NCI-H187 (cell line): Measurements from ENCODE around the gene MAML3.

Source experiments
- DNase-seq, 2 experiments: peaks; one replicate each; lab custom pipeline; 2025; lab: John Stamatoyannopoulos, UW

The MAML3 gene

DNA sequence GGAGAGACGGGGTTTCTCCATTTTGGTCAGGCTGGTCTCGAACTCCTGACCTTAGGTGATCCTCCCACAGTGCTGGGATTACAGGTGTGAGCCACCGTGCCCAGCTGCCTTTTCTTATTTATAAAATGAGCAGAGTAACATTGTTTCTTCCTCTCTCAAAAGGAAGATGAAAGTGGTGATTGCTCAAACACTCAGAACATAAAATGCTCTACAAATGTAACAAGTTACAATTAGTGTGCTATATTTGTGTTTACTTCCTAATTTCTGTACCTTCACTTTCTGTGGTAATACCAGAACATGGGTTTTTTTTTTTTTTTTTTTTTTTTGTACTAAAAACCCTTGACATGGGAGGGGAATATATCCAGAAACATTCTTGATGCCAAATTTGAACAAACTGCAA is 290.5 kb downstream of the MAML3 start:
- no peak for DNase-seq

DNA sequence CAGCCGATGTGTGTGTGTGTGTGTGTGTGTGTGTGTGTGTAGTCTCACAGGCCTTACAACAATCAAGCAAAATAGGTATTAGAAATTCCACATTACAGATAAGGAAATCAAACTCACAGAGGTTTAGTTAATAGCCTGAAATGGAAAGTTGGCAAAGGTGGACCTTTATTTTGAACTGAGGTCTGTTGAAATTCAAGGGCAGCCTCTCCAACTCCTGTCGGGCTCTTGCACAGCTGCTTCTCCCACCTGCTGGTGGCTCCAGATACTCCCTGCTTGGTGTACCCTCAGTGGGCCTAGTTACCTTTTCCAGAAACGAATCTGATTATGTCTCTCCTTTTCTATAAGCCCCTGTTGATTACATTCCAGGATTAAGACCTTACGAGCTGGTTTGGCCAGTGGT is 292.5 kb downstream of the MAML3 start:
- DNase-seq = no peak

DNA sequence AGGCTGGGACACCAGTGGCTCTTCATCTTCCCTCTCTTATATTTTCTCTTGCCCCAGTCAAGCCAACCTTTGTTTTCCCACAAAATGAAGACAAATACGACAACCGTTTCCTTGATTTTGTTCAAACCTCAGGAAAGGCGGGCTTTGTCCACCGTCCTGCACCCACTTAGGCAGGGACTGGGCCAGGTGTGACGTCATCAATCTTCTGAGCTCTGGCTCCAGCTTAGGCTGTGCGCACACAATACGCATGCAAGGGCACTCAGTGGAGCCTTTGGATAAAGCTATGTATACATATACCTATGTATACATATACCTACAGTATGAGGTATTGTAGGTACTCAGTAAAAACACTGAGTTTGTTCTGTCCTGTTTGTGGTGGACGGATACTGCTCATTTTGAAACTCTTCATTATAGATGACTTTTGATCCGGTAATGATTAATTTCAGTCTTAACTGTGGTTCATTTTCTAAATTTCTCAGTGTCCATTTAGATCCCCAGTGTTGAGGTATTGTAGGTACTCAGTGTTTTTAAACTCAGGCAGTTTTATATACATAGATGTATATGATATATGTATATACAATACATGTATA is 293.5 kb downstream of the MAML3 start:
- no peak for DNase-seq

DNA sequence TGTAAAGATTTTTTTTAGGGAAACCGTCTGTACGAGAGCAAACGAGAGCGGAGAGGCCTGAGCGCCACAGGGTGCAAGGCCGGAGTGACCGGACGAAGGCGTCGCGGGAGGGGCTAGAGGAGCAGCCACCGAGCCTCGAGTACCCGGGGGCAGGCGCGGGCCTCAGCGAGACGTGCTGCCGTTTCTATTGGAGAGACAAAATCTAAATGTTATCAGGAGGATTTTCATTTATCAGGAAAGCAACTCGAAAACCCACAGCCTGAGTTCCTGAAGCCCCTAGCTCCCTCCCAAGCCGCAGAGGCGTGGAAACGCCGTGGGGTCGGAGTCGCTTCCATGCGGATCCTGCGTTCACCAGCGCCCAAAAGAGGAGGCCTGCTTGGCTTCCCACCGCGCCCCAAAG is 294.1 kb downstream of the MAML3 start:
- no peak for DNase-seq

DNA sequence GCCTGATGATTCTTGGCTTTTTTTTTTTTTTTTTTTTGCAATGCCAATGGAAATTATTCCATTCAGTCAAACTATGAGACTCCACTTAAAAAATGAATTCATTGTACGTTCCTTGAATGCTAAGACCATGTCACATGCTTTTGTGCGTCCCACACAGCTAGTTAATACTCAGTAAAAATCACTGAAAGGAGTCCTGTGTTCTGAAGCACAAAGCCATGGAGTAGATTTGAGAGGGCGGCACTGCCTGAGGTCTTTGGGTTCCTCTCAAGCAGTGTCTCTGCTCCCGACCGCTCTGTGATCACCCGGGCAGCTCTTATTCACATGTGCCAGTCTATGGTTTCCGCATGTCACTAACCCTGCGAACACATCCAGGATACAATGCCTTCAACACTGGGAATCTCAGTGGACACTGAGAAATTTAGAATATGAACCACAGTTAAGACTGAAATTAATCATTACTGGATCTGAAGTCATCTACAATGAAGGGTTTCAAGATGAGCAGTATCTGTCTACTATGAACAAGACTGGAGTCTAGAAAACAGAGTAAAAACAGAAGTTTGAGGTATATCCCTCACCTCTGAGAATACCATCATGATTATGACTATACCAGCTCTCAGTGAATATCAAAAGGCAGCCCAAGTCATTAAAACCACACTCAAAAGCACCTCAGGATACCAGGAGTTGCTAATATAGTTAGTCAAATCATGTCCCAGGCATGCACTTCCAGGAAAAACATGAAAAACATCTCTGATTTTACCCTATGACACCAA is 295.4 kb downstream of the MAML3 start:
- no peak for DNase-seq

DNA sequence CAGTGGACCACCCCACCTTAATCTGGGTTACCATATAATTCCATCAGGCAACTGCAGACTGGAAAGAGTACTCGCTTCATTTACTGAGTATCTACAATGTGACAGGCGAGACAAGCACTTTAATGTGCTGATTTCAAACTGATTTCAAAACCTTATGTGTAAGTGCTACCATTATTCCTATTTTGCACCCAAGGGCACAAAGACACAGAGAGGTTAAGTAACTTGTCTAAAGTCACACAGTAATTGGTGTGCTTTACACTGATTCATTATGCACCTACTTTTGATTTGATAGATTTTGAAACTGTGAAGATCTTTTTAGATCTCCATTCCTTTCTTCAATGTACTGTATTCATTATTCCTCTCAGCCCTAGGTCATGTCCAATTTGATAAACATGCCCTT is 296.0 kb downstream of the MAML3 start:
- no peak for DNase-seq

DNA sequence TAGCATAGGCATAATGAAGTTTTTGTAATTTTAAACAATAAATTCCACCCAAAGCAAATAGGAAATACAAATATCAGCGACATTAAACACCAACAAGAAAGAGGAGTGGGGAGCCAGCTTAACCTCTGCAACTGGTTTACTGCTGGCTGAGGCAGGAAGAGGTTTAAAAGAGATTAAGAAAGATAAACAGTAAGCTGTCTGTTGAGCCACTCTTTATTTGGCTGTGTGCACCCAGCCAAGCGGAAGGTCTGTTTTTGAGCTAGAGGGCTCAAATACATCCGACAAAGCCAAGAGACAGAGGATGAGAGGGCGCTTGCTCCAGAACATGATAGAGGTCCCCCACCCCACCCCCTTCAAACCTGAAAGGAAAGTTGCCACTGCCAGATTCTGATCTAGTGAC is 297.0 kb downstream of the MAML3 start:
- no peak for DNase-seq

DNA sequence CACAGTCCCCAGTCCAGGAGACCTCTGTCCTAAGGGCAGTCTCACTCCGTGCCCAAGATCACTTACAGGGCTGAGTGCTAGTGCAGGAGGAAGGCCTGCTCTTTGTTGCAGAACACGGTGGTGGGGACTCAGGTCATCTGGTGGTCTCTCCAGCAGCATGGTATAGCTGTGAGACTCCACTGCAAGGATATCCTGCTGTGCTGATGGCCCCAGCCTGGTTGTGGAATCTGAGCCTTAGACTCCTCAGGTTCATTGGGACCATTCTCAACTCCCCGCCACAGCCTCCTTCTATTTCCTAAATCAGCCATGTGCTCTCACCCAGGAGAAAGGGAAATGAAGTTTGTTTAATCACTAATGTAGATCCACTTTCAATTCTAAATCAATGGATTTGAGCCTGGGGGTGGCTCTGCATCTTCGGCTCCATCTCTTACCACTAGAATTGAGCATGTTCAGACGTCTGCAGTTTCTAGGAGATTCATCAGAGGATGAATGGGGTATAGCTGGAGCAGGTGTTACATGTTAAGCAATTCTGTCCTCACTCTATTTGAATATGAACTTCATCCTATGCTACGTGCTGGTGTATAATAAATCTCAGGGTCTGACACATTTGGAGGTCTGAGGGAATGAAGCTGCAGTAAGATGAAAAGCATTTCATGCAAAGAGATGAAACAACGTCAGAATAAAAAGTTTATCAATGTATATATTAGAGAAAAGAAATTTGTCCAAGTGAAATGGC is 299.1 kb downstream of the MAML3 start:
- DNase-seq = no peak

DNA sequence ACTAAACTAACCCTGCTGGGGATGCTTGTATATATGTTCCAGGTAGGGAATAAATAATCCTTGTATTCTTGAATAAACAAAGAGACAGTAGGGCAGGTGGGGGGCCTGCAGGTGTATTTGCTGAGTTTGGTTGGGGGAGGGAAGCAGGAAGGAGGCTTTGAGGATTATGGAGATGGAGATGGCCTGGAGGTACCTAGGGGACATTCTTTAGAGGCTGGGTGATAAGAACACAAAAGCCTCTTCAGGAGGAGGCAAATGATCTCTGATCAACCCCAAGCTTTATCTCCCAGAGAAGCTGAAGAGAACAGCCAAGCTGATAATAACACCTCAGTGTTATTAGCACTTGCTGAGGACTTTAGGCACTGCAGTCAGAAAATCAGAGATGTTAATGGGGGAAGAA is 300.7 kb downstream of the MAML3 start:
- no peak for DNase-seq

DNA sequence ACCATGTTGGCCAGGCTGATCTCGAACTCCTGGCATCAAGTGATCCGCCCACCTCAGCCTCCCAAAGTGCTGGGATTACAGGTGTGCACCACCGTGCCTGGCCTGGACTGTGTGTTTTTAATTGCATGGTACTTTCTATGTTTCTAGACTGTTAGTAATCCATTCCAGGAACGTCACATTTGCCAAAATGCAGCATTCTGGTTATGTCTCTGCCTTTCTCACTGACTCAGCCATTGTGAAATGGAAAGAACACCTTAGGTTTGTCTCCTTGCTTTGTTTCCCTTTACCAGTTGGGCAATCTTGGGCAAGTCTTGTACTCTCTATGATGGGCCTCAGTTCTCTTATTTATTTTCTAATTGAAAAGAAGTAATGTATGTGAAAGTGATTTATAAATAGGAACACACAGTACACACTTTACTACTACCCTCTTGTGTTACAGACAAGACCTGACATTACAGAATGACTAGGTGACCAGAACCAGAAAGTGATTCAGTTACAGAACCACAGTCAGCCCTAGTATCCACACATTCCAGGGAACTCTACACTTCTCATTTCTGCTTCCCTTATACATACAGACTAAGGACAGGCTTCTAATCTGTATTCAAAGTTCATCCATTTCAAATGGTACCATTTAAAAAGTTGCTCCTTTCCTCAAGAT is 301.2 kb downstream of the MAML3 start:
- DNase-seq = no peak

DNA sequence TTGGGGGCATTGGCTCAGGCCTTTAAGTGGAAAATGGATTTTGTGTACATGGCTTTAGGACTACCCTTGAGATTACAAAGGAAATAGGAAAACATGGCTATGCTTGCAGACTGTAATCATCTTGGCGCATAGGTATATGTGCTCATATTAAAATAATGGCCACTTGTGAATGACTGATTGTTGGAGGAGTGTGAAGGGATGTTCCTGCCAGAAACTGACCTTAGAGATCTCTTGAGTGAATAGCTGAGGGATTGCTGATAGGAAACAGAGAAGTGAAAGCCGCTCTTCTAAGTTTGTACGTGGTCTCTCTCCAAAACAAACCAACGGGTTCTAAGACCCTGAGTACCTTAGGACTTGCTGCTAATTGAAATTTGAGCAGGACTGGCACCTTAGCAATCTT is 302.3 kb downstream of the MAML3 start:
- DNase-seq = no peak

DNA sequence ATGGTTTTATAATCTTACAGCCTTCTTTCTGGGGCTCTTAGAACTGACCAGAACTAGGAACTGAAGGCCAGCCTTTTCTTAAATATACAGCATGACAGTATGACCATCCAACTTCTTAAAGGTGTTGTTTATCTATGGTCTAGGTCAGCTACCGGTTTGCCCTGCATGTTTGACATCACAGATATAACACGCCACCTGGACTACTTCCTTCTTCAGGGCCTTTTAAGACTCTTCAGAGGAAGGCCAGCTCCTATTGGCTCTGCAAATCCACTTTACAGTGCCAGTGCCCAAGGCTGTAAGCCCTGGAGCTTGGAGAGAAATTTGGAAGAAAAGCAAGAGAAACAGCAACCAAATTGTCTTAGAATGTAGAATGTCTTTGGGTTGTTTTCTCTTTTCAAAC is 302.9 kb downstream of the MAML3 start:
- DNase-seq = no peak

DNA sequence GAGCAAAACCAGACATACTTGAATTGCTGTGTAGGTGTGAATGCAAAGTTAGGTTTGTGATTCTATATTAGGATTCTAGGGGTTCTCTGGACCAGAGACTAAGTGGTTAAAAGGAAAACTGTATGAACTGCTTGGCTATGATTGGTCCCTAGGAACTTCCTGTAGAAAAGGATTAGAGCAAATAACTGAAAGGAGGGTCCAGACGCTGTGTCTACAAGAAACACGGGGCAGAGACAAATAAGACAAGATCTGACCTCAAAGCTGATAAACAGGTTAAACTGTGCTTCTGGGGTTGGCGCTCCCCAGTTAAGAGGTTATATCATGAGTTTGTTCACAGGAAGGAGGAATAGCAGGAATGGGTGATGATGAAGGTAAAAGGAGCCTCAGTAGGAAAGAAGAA is 304.8 kb downstream of the MAML3 start:
- no peak for DNase-seq

DNA sequence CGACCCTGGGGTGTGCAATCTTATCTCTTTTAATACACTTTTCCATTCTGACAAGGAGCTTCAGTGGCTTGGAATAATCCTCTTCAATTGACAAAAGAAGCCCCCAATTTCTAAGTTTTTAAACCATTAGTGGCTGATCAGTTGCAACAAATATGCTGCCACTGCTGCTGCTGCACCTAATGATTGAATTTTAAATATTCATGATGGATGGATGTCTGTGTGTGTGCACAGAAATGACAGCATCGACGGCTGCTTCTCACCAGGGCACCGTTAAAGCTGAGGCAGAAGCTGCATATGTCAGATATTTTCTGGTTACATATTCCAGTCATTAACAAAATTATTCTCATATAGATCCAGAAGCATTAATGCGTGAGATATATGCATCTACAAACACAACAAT is 306.0 kb downstream of the MAML3 start:
- DNase-seq = no peak

DNA sequence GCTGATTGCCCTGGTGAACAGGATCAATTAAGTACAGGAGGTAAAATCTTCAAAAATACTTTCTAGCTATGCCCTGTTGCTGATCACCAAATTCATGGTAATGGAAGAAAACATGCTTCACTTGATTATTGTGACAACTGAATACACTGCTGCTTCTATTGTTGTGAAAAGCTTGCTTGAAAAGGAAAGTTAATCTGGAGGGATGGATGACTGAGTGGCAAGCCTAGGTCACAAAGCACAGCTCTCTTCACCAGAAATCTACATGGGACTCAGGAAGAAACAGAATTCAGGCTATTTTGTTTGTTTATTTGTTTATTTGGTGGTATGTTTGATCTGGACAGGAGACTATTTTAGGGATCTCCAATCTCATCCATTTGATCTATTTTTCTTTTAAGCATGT is 306.4 kb downstream of the MAML3 start:
- DNase-seq = no peak

DNA sequence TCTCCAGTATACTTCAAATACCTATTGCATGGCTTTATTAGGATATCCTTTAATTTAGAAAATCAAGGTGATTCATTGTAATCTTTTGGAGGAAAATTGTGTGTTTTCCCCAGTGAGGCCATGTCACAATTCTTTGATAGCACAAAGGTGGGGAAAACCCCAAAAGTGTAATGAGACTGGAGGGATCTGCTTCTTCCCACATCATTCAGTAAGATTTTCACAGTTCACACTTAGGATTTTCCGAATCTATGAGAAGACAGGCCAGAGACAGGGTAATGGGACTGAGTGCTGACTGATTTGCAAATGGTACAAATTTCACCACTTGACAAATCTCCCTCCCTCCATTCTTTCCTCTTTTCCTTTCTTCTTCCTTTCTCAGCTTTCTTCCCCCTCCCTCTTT is 307.2 kb downstream of the MAML3 start:
- DNase-seq = no peak

DNA sequence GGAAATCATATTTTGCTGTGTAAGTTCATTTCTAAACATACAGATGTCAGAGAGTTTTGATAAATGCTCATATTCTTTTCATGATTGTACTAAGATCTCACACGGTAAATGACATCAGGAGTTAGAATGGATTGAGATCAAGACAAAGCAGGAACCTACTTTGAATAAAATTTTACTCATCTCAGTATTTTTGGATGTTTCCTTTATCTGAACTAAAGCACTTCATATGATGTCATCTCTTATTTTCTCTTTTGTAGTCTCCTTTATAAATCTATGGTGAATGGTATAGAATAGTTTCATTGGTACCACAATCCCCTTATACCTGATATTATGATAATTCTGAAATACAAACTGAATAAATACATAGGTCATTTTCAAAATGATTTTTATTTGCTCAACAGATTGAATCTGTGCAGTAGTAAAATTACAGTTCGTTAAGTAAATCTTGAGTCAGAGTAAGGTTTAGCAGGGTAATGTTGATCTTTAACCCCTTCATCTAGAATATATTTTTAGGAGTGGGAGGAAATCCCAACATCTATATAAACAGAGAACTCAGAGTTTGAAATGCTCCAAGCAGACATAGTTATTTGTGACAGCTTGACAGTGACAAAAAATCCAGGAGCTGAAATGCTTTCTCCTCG is 308.4 kb downstream of the MAML3 start:
- DNase-seq = no peak

DNA sequence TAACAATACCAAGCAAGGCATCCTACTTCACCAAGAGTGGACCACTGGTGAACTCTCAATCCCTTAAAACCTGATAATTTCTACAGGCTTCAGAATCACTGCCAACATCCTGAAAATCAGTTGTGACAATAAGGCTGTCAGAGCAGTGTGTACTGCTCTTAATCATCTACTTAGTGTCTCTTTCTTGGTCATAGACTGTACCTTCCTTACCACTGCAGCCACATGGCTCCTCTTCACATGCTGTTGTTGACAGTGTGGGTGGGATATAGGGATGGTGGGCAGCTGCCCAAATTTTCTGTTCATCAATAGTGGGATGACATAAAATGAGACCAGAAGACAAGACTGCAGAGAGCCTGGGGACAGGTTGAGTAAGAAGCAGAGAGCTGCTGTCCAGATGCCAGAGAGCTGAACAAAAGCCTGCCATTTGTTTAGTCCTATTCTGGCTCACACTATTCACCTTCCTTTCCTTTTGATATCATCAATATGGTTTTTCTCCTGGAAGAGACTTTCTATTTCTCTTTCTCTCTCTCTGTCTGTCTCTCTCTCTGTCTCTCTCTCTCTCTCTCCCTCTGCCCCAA is 309.4 kb downstream of the MAML3 start:
- DNase-seq = no peak

DNA sequence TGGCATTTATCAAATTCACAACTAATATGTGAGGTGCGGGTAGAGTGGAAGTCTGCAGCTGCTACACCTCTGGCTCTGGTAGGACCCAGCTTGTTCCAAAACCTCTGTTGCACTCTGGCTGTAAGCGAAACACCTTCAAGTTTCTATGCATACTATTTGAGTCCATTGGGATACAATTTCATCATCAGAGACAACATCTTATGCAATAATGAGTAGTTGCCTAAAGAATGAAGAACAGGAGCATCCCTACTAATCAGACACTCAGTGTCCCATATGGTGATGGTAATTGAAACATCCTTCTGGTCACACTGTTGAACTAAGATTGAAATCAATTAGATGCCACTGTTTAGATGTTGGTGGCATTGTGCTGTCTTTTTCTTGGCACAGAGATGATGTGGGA is 309.9 kb downstream of the MAML3 start:
- DNase-seq = no peak

DNA sequence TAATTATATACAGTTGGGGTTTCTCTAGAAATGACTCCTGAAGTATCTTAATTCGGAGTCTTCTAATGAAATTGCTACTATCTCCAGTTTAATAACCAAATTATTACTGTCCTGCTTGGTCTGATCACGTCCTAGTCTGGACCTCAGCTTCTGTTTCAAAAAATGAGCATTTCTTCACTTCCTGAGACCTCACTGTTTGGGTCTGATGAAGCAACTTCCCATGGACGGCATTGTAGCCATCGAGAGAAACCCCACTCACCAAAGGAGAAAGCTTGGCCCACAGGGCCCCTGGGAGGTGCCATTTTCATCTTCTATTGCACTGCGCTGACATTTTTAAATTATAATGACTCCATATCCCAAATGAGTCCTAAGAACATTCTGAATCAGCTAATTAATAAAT is 310.3 kb downstream of the MAML3 start:
- DNase-seq = no peak

DNA sequence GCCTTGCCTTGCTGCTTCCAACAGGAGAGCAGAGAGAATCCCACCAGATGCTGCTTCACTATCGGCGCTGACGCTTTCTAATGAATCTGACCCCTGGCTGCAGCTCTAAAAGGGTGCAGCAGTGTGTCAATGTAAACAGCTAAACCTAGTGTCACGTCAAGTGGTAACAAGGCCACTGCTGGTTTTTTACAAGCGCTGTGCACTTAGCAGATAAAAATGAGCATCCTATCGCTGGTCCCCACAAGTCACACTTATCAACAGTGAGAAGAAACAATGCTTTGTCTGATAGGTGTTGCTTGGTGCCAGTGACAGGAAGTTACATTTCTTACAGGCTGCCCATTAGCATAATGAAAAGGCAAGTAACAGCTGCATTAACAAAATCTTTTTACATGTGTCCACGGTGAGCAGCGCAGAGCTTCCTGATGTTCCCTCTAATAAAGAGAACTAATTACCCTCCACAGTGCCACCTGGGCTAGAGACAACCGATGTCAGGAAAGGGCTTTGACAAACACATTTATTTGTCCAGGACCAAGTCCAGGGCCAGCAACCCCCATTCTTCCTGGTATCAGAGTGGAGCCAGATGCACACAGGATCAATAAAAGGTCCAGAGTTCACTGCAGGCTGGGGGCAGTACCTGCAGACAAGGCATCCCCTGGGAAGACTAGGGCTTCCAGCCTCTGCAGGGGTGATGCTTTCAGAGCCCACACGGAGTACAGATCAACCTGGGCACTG is 312.4 kb downstream of the MAML3 start:
- peak in 1 of 2 experiments; percentile 25 for DNase-seq
